DND-41 (cell line): ENCODE measurements around the gene REP15.
"Not testable (repeated sequence)": the region's sequence is repeated elsewhere in the genome, so short reads cannot be mapped to it uniquely, and the experiment has no call there.

ENCODE experiments used
- CTCF ChIP-seq: IDR thresholded peaks from 2 replicates; pipeline ENCODE4 v1.5.1; 2012; ENCODE audit warnings: borderline replicate concordance, low read length, moderate library complexity, mild to moderate bottlenecking; ENCODE audit not compliant: poor library complexity, severe bottlenecking; ENCODE audit errors: extremely low read depth
- EZH2 ChIP-seq: IDR thresholded peaks from 3 replicates; pipeline ENCODE4 v1.6.1; 2012; ENCODE audit warnings: borderline replicate concordance, low read depth, mild to moderate bottlenecking, moderate library complexity, low read length, inconsistent platforms; ENCODE audit not compliant: severe bottlenecking

GRCh38 chr12:27745734-27746133, 49.5 kb downstream of the REP15 start:
- TF ChIP-seq EZH2, CTCF: not testable (repeated sequence)
